BLaER1 (cell line): Measurements from ENCODE around the gene TAOK1.
"Not testable (repeated sequence)": the region's sequence is repeated elsewhere in the genome, so short reads cannot be mapped to it uniquely, and the experiment has no call there.

Source experiments
- H3K27ac ChIP-seq: shearing (Covaris generic); formaldehyde crosslinking; 2 replicates; pipeline ENCODE4 v1.8.1; 2022
- H3K27me3 ChIP-seq: shearing (Covaris generic); formaldehyde crosslinking; 2 replicates; pipeline ENCODE4 v1.8.1; 2022
- H3K36me3 ChIP-seq: shearing (Covaris generic); formaldehyde crosslinking; 2 replicates; pipeline ENCODE4 v1.8.1; 2022
- H3K4me1 ChIP-seq: shearing (Covaris generic); formaldehyde crosslinking; 2 replicates; pipeline ENCODE4 v1.8.1; 2022
- H3K4me2 ChIP-seq: shearing (Covaris generic); formaldehyde crosslinking; 2 replicates; pipeline ENCODE4 v1.8.1; 2022
- H3K4me3 ChIP-seq: shearing (Covaris generic); formaldehyde crosslinking; 2 replicates; pipeline ENCODE4 v1.8.1; 2022
- H3K9ac ChIP-seq: shearing (Covaris generic); formaldehyde crosslinking; 2 replicates; pipeline ENCODE4 v1.8.1; 2022
- H3K9me3 ChIP-seq: shearing (Covaris generic); formaldehyde crosslinking; 2 replicates; pipeline ENCODE4 v1.8.1; 2022
- H4K20me1 ChIP-seq: shearing (Covaris generic); formaldehyde crosslinking; 2 replicates; pipeline ENCODE4 v1.8.1; 2022
- Cebpa-rat ChIP-seq: shearing (Covaris generic); IDR thresholded peaks from 2 replicates; pipeline ENCODE4 v1.8.1; 2022

The TAOK1 gene

DNA sequence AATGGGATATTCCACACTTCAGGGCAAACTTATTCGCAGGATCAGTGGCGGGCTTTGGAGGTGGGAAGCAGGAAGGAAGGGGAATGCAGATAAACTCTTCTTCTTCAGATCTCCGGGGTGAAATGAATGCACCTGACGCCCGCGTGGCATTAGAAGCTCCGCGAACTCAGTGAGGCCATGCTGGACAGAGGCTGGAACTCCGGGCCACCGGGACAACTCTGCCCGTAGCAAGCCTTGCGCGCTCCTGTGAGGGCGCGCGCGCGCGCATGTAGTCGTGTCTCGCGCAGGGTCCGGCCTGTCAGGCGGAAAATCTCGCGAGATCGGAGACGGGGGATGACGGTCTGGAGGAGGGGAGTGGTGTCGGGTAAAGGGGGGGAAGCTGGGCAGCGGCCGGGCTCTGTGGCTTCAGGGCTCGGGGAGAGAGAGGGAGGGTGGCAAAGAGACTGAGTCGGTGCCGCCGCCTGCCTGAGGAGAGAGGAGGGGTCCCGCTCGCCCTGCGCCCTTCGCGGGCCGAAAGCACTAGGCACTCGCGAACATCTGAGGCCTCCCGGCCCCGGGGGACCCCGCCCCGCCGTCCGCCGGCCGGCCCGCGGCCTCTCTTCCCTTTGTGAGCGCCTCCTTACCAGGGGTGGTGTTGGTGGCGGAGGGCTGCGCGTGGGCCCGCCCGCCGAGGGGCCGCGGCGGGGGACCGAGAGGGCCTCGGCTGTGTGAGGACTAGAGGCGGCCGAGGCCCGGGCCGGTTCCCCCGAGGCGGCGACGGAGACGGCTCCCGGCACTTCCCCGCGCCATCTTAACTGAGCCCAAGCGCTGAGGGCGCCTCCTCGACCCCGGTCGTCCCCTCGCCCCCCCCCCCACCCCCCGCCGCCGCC, at the start of gene TAOK1:
TAOK1 (plus strand) TSS at position 382 of the 869 bp plus-strand sequence. CDS start 61,186 bp downstream, outside the sequence.
- TF ChIP-seq Cebpa-rat, result no peak

DNA sequence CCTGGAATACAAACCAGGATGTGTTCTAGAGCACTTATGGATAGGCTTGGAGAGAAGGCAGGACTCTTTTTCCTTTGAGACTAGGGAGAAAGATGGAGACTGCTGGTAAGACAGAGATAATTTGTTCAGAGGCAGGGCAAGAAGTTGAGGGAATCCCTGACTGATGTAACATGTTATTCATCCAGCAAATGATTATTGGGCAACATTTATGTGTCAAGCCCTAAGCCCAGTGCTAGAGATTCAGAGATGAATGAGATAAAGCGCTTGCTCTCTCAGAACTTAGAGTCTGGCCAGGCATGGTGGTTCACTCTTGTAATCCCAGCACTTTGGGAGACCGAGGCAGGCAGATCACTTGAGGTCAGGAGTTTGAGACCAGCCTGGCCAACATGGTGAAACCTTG, 48.4 kb upstream of the TAOK1 start:
- Histone ChIP-seq H3K27ac (no peak overlapping the region), H3K27me3 (no peaks in the 10 kb centered on the region)

More for the DNA sequence above, at the start of gene TAOK1:
- peak within 1 kb of the TSS; percentile 100 for H3K9ac ChIP-seq
- H3K27ac ChIP-seq, result peak within 1 kb of the TSS; percentile 99
- peaks cover 38% of the 10 kb centered on the region for H4K20me1 ChIP-seq
- H3K36me3 ChIP-seq, result peaks cover 10% of the 10 kb centered on the region
- H3K4me3 ChIP-seq, result peak within 1 kb of the TSS; percentile 98
- H3K4me2 ChIP-seq, result peak within 1 kb of the TSS; percentile 93
- H3K9me3 ChIP-seq, result no peaks in the 10 kb centered on the region
- H3K27me3 ChIP-seq, result no peaks in the 10 kb centered on the region
- H3K4me1 ChIP-seq, result peaks cover 27% of the 10 kb centered on the region

DNA sequence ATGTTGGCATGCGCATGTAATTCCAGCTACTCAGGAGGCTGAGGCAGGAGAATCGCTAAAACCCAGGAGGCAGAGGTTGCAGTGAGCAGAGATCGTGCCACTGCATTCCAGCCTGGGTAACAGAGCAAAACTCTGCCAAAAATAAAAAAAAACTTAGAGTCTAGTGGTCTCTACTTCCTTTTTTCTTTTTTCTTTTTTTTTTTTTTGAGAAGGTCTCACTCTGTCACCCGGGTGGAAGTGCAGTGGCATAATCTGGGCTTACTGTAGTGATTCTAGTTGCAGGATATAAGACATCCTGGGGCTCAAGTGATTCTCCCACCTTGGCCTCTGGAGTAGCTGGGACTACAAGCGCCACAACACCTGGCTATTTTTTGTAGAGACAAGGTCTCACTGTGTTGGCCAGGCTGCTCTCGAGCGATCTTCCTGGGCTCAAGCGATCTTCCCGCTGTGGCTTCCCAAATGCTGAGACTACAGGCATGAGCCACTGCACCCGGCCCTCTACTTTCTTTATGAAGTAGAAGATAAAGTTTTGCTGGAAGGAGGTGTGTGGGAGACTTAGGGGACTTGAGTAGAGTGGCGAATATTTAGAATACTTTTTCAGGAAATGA, 47.9 kb upstream of the TAOK1 start:
- H3K27me3 ChIP-seq, result no peaks in the 10 kb centered on the region
- no peak overlapping the region for H3K27ac ChIP-seq
- peaks cover 11% of the 10 kb centered on the region; the same call in 1 of the 2 replicates for H3K4me1 ChIP-seq
- no peak overlapping the region for H3K9ac ChIP-seq
- H3K4me2 ChIP-seq, result peak overlapping the region; percentile 33
- TF ChIP-seq Cebpa-rat, result no peak
- no peaks in the 10 kb centered on the region for H3K36me3 ChIP-seq
- H4K20me1 ChIP-seq, result no peaks in the 10 kb centered on the region
- no peak overlapping the region for H3K4me3 ChIP-seq
- no peaks in the 10 kb centered on the region for H3K9me3 ChIP-seq

More for the DNA sequence above, 48.4 kb upstream of the TAOK1 start:
- H3K4me3 ChIP-seq, result no peak overlapping the region
- no peaks in the 10 kb centered on the region for H3K36me3 ChIP-seq
- H3K9me3 ChIP-seq, result no peaks in the 10 kb centered on the region
- peaks cover 11% of the 10 kb centered on the region; the same call in 1 of the 2 replicates for H3K4me1 ChIP-seq
- H3K4me2 ChIP-seq, result peak overlapping the region; percentile 33
- no peaks in the 10 kb centered on the region for H4K20me1 ChIP-seq
- H3K9ac ChIP-seq, result no peak overlapping the region
- TF ChIP-seq Cebpa-rat, result no peak

DNA sequence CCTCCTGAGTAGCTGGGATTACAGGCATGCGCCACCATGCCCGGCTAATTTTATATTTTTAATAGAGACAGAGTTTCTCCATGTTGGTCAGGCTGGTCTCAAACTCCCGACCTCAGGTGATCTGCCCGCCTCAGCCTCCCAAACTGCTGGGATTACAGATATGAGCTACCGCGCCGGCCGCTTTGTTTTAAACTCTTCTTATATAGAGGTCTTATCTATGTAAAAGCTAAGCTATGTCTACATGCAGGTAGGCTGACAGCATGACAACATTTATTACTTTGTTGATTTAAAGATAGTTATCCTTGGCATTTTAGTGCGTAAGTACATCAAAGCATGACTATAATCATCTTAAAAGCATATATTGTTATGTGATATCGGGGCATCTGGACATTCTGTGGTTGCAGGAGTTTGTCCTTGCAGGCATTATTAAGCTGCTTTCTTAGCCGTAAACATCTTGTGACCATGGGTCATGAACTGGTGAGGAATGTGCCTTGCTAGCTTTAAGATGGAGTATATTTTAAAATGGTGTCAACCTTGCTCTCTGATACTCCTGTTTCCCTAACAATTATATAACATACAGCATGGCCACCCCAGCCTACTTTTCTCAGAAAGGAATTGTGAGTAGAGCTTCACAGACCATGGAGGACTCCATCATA, 45.8 kb upstream of the TAOK1 start:
- no peak overlapping the region for H3K4me2 ChIP-seq
- no peak overlapping the region for H3K9ac ChIP-seq
- H4K20me1 ChIP-seq, result no peaks in the 10 kb centered on the region
- H3K4me1 ChIP-seq, result peaks cover 11% of the 10 kb centered on the region; the same call in 1 of the 2 replicates
- H3K4me3 ChIP-seq, result no peak overlapping the region
- no peaks in the 10 kb centered on the region for H3K27me3 ChIP-seq
- no peak overlapping the region for H3K27ac ChIP-seq
- H3K9me3 ChIP-seq, result no peaks in the 10 kb centered on the region
- TF ChIP-seq Cebpa-rat, result no peak
- H3K36me3 ChIP-seq, result no peaks in the 10 kb centered on the region

DNA sequence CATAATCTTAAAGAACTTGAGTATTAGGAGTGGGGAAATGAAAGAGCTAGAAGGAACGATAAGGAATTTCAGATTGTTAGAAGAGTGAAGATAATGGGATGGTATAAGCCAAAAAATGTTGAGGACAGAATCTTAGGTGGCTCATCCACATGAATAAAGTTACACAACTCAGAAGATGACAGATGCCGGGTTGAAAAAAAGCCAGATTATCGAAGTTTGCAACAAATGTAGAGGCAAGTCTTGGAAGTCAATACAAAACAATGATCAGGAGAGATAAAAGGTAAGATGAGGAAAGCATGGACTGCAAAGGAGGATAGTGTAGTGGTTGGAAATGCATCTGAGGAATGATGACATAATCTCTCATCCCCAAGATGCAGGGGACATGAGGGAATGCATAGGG, 45.1 kb upstream of the TAOK1 start:
- Histone ChIP-seq H3K9ac (no peak overlapping the region), H3K27me3 (no peaks in the 10 kb centered on the region), H3K4me1 (peaks cover 11% of the 10 kb centered on the region; the same call in 1 of the 2 replicates), H3K4me2 (no peak overlapping the region), H3K36me3 (no peaks in the 10 kb centered on the region), H3K27ac (no peak overlapping the region), H3K9me3 (no peaks in the 10 kb centered on the region), H3K4me3 (no peak overlapping the region), H4K20me1 (no peaks in the 10 kb centered on the region)
- TF ChIP-seq Cebpa-rat, result no peak

DNA sequence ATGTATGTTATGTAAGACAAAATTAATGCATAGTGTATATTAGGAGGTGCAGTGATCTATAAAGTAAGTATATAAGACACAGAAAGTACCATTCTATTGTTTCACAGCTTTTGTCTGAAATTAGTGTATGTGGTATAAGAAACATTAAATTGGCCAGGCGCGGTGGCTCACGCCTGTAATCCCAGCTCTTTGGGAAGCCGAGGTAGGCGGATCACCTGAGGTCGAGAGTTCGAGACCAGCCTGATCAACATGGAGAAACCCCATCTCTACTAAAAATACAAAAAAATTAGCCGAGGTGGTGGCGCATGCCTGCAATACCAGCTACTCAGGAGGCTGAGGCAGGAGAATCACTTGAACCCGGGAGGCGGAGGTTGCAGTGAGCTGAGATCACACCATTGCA, 44.7 kb upstream of the TAOK1 start:
- H3K36me3 ChIP-seq, H3K9me3 ChIP-seq, H3K4me3 ChIP-seq, H3K27me3 ChIP-seq, H3K4me2 ChIP-seq, H3K27ac ChIP-seq, H4K20me1 ChIP-seq, H3K9ac ChIP-seq: not testable (repeated sequence)
- H3K4me1 ChIP-seq, result peaks cover 11% of the 10 kb centered on the region; the same call in 1 of the 2 replicates

DNA sequence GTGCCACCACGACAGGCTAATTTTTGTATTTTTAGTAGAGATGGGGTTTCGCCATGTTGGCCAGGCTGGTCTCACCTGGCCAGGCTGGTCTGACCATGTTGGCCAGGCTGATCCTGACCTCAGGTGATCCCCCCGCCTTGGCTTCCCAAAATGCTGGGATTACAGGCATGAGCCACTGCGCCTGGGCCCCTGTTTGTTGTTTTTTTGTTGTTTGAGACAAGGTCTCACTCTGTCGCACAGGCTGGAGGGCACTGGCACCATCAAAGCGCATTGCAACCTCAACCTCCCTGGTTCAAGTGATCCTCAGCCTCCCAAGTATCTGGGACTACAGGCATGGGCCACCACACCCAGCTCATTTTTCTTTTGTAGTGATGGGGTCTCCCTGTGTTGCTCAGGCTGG, 43.7 kb upstream of the TAOK1 start:
- H3K27me3 ChIP-seq, result no peaks in the 10 kb centered on the region
- no peaks in the 10 kb centered on the region for H3K36me3 ChIP-seq
- H3K4me2 ChIP-seq, result no peak overlapping the region
- TF ChIP-seq Cebpa-rat, result no peak
- peaks cover 11% of the 10 kb centered on the region; the same call in 1 of the 2 replicates for H3K4me1 ChIP-seq
- no peaks in the 10 kb centered on the region for H4K20me1 ChIP-seq
- H3K27ac ChIP-seq, result no peak overlapping the region
- H3K9me3 ChIP-seq, result no peaks in the 10 kb centered on the region
- no peak overlapping the region for H3K9ac ChIP-seq
- no peak overlapping the region for H3K4me3 ChIP-seq

DNA sequence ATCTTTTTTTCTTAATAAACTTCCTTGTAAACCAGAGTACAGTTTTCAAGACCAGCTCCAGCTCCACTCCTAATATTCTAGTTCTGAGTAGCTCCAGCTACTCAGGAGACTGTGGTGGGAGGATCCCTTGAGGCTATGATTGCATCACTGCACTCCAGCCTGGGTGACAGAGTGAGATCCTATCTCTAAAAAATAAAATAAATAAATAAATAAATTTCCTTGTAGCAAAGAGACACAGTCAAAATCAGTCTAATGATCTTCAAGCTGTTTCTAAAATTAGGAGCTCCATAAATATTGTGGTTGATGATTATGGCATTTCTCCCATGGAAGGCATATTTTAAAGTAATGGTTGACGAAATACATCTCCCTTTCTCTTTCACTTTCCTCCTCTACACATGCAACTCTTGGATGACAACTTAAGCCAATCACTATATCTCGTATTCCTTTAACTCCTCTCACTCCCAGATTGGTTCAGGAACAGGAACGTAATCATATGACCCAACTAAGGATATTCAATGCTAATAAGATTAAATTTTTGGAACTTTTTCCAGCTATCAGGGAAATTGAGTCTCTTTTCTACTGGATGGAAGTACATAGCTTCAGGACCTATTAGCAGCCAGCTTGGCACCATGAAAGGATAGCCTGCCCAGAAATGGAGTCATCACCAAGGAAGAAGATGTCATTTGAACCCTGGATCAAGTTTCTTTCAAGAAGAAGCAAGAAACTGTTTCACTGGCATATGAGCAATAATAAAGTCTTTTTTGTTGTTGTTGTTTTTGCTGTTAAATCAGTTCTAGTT, 42.1 kb upstream of the TAOK1 start:
- H3K9me3 ChIP-seq, result no peaks in the 10 kb centered on the region
- H4K20me1 ChIP-seq, result no peaks in the 10 kb centered on the region
- H3K27me3 ChIP-seq, result no peaks in the 10 kb centered on the region
- no peak overlapping the region for H3K27ac ChIP-seq
- no peak overlapping the region for H3K9ac ChIP-seq
- H3K36me3 ChIP-seq, result no peaks in the 10 kb centered on the region
- no peaks in the 10 kb centered on the region for H3K4me1 ChIP-seq
- no peak overlapping the region for H3K4me2 ChIP-seq
- no peak overlapping the region for H3K4me3 ChIP-seq
- no peak for TF ChIP-seq Cebpa-rat

DNA sequence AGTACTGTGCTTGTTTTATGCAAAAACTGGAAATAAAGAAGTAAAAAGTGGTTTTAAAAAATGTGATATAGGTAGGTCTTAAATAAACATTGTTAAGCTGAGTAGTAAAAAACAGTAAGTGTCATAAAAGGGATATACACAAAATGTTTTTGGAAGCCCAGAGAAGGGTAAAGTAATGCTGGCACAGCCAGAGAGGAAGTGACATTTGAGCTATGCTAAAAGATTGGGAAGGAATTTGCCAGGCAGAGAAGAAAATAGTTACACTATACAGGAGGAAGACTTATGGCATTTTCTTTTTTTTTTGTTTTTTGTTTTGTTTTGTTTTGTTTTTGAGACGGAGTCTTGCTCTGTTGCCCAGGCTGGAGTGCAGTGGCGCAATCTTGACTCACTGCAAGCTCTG, 40.8 kb upstream of the TAOK1 start:
- Histone ChIP-seq H4K20me1 (no peaks in the 10 kb centered on the region), H3K4me2 (no peak overlapping the region), H3K9ac (no peak overlapping the region), H3K27me3 (no peaks in the 10 kb centered on the region), H3K9me3 (no peaks in the 10 kb centered on the region), H3K4me3 (no peak overlapping the region), H3K36me3 (no peaks in the 10 kb centered on the region), H3K27ac (no peak overlapping the region), H3K4me1 (no peaks in the 10 kb centered on the region)
- TF ChIP-seq Cebpa-rat, result no peak
